OCI-LY3 (cell line): ENCODE data around the gene HEMK1.

Source experiments
- EZH2phosphoT487 ChIP-seq: fragments of 200-600 bp; shearing (Covaris generic); IDR thresholded peaks from 2 replicates; pipeline ENCODE4 v1.6.1; 2018; ENCODE audit warnings: antibody characterized with exemption, mixed run types, low read depth
- TF ChIP-seq, protein P1 (sequence below): fragments of 200-600, 300-600 bp; sonication (generic); IDR thresholded peaks from 2 replicates; pipeline ENCODE4 v1.5.1; 2014; ENCODE audit warnings: antibody characterized with exemption, low read length, low read depth

DNA sequence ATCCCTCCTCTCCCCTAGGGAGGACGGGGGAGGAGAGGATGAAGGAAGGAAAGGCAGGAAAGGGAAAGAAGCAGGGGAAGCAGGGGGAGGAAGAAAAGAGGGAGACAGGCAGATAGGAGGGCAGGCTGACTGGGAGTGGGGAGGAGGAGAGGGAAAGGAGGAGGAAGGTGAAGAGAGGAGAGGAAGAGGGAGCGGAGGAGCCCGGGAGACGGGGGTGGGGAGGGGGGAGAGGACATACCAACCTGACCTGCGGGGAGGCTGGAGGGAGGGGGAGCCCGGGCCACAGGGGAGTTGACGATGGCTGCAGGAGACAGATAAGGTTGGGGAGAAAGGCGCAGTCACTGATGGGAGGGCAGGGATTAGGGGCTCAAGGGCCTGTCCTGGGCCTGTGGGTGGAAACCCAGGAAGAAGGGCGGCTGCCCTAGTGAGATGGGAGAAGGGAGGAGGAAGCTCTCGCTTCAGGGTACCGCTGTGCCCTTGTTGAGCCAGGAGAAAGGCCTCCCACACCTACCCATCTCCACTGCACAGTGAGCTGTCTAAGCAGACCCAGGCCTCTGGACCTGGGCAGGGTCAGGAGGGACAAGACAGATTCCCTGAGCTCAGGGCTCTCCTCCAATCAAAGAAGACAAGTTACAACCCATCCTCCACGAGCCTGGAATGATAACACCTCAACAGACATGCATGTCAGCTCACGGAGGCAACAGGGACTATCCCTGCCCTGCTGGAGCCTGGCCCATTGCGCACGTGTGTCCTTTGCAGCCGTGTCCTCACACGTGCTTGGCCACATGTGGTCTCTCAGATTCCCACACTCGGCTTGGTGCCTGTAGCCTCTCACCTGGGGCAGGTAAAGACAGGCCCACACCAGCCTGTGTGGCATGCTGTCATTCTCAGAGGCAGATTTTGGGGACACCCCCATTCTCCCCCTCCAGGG lies 29.7 kb upstream of the HEMK1 start:
- TF ChIP-seq, protein P1, sequence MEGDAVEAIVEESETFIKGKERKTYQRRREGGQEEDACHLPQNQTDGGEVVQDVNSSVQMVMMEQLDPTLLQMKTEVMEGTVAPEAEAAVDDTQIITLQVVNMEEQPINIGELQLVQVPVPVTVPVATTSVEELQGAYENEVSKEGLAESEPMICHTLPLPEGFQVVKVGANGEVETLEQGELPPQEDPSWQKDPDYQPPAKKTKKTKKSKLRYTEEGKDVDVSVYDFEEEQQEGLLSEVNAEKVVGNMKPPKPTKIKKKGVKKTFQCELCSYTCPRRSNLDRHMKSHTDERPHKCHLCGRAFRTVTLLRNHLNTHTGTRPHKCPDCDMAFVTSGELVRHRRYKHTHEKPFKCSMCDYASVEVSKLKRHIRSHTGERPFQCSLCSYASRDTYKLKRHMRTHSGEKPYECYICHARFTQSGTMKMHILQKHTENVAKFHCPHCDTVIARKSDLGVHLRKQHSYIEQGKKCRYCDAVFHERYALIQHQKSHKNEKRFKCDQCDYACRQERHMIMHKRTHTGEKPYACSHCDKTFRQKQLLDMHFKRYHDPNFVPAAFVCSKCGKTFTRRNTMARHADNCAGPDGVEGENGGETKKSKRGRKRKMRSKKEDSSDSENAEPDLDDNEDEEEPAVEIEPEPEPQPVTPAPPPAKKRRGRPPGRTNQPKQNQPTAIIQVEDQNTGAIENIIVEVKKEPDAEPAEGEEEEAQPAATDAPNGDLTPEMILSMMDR, result no peak
- no peak for TF ChIP-seq EZH2phosphoT487
